Tibial nerve (tissue), 3 donors: ENCODE results near the gene DHTKD1.

Experiments used
- POLR2A ChIP-seq, 2 donors: fragments of 450-650 bp; IDR thresholded peaks; one replicate each; pipeline ENCODE4 v1.6.1; 2017; ENCODE audit warnings: antibody characterized with exemption in 2 of 2, mild to moderate bottlenecking in 2 of 2, moderate library complexity in 2 of 2
- TF ChIP-seq, protein P1 (sequence below), 5 experiments: fragments of 200-600 bp in 3 of 5; fragments of 450-650 bp in 2 of 5; sonication (generic) in 3 of 5; IDR thresholded peaks; one replicate each; pipeline ENCODE4 v1.5.1; 2016 to 2019; ENCODE audit warnings: antibody characterized with exemption in 5 of 5, mild to moderate bottlenecking in 3 of 5, moderate library complexity in 2 of 5

DNA sequence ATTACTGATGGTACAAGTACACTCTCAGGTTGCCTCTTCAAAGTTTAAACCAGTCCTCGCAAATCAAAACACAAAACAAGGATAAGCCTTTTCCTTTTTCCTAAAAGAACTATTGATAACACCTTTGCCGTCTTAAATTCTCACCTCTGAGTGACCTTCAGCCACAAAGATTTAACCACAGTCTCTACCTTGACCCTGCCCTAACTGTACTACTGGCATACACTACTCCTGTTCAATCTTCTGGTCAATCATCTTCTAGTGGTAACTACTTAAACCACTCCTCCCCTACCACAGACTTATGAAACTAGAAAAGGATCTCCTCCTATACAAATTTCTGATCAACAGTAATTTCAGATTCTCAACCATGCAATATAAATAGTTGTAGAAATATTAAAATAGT is 41.2 kb upstream of the DHTKD1 start:
- no peak for TF ChIP-seq POLR2A (IDR thresholded peaks at IDR 0.05)
- TF ChIP-seq, protein P1, sequence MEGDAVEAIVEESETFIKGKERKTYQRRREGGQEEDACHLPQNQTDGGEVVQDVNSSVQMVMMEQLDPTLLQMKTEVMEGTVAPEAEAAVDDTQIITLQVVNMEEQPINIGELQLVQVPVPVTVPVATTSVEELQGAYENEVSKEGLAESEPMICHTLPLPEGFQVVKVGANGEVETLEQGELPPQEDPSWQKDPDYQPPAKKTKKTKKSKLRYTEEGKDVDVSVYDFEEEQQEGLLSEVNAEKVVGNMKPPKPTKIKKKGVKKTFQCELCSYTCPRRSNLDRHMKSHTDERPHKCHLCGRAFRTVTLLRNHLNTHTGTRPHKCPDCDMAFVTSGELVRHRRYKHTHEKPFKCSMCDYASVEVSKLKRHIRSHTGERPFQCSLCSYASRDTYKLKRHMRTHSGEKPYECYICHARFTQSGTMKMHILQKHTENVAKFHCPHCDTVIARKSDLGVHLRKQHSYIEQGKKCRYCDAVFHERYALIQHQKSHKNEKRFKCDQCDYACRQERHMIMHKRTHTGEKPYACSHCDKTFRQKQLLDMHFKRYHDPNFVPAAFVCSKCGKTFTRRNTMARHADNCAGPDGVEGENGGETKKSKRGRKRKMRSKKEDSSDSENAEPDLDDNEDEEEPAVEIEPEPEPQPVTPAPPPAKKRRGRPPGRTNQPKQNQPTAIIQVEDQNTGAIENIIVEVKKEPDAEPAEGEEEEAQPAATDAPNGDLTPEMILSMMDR (IDR thresholded peaks at IDR 0.05), result no peak
